ENCODE data around the gene CD6. TPM values are rescaled to one million over a fixed set of nuclear protein-coding genes. Genes with fewer than 3 reads are reported as not detected.

Gene CD6
- total and polyA plus RNA-seq, 10 of the 15 experiments (the other 5 are each of a cell fraction or from before 2014, with no cell fraction given): 0.37 to 17.6 (median 6.2) TPM

- TF ChIP-seq MEF2B (IDR thresholded peaks at IDR 0.05; ENCODE audit: partially characterized antibody, poor library complexity, severe bottlenecking) (peak; percentile 86), TAF1 (IDR thresholded peaks at IDR 0.05; ENCODE audit: borderline replicate concordance, low read depth, low read length) (peak; percentile 30; the same call in 1 of the 2 replicates), KAT2A (conservative IDR thresholded peaks at IDR 0.05; ENCODE audit: control insufficient read depth, low read depth, low read length) (no peak), ETV6 (conservative IDR thresholded peaks at IDR 0.05 in 1 of 2, IDR thresholded peaks at IDR 0.05 in 1 of 2; ENCODE audit: borderline replicate concordance in 1 of 2, low read depth in 1 of 2) (peak in 1 of 2 experiments; percentile 90; a peak in 2 of 4 replicates), BACH1 (IDR thresholded peaks at IDR 0.05; ENCODE audit: borderline replicate concordance) (no peak; the same call in 1 of the 2 replicates), ZNF384 (IDR thresholded peaks at IDR 0.05; ENCODE audit: borderline replicate concordance, low read depth, low read length) (peak; percentile 80), PBX3 (IDR thresholded peaks at IDR 0.05; ENCODE audit: insufficient replicate concordance, low read depth, low read length) (peak; percentile 64), CREB1 (IDR thresholded peaks at IDR 0.05; ENCODE audit: low read depth) (peak; percentile 79), CHD4 (IDR thresholded peaks at IDR 0.05) (no peak), SKIL (IDR thresholded peaks at IDR 0.05; ENCODE audit: low read depth, poor library complexity, severe bottlenecking) (peak; percentile 97), IRF3 (IDR thresholded peaks at IDR 0.05) (no peak), TCF12 (IDR thresholded peaks at IDR 0.05; ENCODE audit: low read depth, low read length) (peak; percentile 69), USF2 (IDR thresholded peaks at IDR 0.05; ENCODE audit: borderline replicate concordance, low read depth, low read length) (no peak), NBN (IDR thresholded peaks at IDR 0.05) (peak; percentile 93), IKZF2 (IDR thresholded peaks at IDR 0.05) (peak; percentile 96 to 97), ZNF687 (IDR thresholded peaks at IDR 0.05) (no peak), SUPT20H (IDR thresholded peaks at IDR 0.05; ENCODE audit: borderline replicate concordance, control insufficient read depth, low read depth, low read length) (no peak)
These were observed 89.8 kb downstream of the CD6 start (continued) for GRCh38 chr11:61061081-61061826.
